Measurements from ENCODE around the gene CGAS.
"Not testable (repeated sequence)": the region's sequence is repeated elsewhere in the genome, so short reads cannot be mapped to it uniquely, and the experiment has no call there.

CGAS gene

DNA sequence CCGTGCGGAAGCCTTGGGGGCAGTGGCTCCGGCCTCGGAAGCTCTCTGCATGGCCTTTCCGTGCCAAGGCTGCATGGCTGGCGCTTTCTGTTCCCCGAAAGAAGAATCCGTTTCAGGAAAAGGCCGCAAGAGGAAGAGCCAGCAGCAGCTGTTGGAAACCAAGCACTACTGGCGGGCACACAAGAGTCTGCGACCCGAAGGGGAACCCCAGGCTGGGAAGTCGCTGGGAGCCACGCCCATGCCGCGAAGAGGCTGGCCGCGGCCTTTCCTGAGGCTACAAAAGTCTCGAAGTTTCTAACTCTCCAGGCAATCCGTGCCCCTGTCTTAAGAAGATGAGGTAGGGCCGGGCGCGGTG lies at the start of gene CGAS:
Gene CGAS, minus strand, starts transcription at position 191 of the 355 bp plus-strand sequence. Its CDS starts 116 bp downstream, at position 75.
- peak; percentile 70 to 75 for DNase-seq

DNA sequence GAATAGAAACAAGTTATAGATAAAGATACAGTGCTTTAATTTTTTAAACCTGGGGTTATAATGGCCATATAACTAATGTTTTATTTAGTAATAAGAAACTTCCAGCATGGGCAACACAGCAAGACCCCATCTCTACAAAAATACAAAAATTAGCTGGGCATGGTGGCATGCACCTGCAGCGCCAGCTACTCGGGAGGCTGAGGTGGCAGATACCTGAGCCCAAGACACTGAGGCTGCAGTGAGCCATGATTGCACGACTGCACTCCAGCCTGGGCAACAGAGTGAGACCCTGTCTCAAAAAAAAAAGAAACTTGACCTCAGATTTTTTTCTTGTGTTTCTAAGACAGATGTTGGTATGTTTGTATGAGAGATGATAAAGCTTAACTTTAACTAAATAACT lies 45.8 kb upstream of the CGAS start:
- no peak for DNase-seq

DNA sequence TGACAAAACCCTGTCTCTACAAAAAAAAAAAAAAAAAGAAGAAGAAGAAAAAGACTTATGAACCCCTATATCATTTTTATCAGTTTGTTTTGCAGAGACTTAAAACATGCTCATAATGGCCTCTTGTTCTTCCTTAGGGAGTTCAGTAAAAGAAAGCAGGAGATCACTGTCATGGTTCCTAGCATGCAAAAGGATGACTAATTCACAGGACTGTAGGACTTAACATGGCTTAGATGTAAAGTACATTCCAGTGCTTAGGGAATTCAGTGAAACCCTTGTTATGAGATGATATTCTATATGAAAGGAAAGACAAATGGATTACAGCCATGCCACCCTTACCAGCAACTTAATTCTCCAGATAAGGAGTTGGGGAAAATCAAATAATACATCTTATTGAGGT lies 39.3 kb upstream of the CGAS start:
- DNase-seq, result no peak

DNA sequence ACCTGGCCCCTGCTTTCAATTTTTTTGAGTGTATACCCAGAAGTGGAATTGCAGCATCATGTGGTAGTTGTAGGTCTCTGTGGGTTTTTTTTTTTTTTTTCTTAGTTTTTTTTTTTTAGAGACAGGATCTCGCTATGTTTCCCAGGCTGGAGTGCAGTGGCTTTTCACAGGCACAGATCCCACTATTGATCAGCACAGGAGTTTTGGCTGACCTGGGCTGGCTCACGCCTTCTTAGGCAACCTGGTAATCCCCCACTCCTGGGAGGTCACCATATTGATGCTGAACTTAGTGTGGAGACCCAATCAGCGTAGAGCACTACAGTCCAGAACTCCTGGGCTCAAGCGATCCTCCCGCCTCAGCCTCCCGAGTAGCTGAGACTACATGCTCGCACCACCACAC lies 35.4 kb upstream of the CGAS start:
- no peak for DNase-seq

DNA sequence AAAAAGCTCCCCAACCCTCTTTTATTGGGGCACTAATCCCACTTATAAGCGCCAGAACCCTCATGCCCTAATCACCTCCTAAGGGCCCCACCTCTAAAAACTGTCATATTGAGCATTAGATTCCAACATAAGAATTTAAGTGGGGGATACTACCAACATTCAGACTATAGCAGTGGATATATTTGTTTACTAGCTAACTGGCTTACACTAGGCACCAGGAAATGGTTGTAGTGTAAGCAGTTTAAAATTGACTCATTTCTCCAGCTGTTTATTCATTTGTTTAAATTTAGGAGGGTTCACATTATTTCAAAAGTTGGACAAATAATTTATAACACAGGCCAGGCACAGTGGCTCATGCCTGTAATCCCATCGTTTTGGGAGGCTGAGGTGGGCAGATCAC lies 32.3 kb upstream of the CGAS start:
- no peak for DNase-seq

DNA sequence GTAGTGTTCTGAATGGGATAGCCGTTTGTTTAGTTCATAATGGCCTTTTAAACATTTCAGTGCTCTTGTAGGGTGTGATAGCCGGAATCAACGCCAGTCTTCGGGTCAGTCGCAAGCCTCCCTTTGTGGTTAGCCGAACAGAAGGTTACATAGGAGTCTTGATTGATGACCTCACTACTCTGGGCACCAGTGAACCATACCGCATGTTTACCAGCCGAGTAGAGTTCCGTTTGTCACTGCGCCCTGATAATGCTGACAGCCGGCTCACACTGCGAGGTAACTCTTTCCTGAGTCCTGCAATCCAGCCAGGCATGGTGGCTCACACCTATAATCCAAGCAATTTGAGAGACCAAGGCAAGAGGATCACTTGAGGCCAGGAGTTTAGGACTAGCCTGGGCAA lies 29.9 kb upstream of the CGAS start:
- no peak for DNase-seq

DNA sequence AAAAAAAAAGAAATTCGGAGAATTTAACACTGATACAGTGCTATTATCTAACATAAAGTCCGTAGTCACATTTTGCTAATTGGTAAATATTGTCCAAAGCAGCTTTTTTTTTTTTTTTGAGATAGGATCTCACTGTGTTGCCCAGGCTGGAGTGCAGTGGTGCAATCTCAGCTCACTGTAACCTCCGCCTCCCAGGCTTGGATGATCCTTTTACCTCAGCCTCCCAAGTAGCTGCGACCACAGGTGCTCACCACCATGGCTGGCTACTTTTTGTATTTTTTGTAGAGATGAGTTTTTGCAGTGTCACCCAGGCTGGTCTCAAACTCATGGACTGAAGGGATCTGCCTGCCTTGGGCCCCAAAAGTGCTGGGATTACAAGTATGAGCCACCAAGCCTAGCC lies 25.3 kb upstream of the CGAS start:
- no peak for DNase-seq

DNA sequence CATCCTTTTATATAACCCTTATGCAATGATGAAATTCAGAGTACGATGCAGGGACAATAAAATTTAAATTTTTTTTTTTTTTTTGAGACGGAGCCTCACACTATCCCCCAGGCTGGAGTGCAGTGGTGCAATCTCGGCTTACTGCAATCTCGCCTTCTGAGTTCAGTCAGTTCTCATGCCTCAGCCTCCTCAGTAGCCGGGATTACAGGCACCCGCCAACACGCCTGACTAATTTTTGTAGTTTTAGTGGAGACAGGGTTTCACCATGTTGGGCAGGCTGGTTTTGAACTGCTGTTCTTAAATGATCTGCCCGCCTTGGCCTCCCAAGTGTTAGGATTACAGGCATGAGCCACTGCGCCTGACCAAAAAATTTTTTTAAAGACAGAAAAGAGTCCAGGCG lies 24.6 kb upstream of the CGAS start:
- DNase-seq, result no peak

DNA sequence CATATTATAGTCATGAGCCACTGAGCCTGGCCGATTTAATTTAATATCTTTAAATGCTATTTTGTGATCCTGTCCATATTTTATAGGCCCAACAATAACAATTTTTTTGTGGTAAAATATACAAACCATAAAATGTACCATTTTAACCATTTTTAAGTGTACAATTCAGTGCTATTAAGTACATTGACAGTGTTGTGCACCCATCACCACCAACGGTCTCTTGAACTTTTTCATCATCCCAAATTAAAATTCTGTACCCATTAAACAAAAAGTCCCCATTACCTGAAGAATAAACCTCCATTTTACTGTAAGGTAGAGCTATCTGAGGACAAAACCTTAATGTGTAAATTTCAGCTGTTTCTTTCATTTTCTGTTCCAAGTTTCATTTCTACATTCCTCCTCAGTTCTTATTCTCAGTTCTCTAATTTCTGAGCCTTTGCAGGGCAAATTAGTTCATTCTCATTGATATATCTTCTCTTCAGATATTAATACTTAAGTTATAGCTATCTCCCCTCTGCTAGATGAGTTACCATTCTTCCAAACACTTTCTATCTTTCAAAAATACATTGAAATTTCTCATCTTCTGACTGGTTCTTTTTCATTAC lies 19.7 kb upstream of the CGAS start:
- no peak for DNase-seq

DNA sequence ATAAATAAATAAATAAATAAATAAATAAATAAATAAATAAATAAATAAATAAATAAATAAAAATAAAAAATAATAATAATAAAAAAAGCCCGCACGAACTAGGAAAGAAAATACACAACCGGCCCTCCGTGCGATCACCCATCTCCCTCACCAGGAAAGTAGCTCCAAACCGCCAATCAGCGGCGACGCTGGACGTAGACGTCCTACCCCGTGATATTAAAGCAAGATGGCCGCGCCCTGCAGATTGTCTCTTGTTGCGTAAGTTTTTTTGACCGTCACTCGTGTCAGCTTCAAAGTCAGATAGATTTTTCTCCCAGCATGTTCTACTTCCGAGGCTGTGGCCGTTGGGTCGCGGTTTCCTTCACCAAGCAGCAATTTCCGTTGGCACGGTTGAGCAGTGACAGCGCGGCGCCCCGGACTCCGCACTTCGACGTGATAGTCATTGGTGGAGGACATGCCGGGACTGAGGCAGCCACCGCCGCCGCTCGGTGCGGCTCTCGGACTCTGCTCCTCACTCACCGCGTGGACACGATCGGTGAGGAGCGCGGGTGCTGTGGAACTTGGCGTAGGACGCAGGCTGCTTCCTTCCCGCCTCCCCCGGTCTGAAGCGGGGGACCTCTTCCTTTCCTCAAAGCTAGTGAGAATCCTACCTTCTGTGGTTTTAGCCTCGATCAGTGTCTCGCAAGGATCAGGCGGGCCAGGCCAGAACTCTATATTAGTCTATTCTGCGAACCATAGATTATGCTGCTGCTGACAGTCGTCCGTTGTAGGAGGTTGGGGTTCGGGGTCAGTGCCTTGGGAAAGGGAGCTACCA lies 9.6 kb upstream of the CGAS start, which contains the start of gene MTO1:
Gene MTO1, plus strand, starts transcription at position 201 of the 814 bp plus-strand sequence. Its CDS starts 118 bp downstream, at position 319.
- DNase-seq, result peak; percentile 69 to 80

DNA sequence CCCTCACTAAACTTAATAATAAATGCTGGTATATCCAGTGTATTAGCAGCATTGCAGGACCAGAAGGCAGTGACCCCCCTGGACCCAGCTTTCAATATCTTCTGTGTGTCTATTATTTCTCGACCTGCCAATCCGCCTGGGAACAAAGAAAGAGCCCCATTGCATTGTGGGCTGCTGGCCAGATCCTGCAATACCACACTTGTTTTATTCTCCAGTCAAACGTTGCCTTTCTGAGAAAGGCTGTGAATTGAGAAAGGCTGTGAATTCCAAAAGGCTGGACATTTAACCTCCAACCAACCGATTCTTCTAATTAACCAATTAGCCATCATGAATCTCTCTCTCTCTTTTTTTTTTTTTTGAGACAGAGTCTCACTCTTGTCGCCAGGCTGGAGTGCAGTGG lies 8.0 kb upstream of the CGAS start:
- no peak for DNase-seq

DNA sequence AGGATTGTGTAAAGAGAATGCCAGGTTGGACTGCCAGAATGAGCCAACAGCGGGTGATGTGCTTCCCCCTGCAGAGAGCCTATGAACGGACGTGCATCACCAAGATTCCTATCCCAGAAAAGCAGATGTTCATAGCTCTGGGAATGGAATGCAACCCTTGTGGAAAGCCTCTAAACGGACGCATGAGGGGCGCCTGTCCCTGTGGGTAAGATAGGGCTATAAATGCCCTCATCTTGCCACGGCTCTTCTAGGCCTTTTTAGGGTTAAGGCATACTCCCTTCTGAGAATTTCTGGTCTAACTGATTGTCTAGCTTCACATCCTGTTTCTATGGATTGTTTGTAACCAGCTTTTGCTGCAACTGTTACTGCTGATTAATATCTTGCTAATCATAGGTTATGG lies 7.4 kb upstream of the CGAS start:
- not testable (repeated sequence) for DNase-seq

DNA sequence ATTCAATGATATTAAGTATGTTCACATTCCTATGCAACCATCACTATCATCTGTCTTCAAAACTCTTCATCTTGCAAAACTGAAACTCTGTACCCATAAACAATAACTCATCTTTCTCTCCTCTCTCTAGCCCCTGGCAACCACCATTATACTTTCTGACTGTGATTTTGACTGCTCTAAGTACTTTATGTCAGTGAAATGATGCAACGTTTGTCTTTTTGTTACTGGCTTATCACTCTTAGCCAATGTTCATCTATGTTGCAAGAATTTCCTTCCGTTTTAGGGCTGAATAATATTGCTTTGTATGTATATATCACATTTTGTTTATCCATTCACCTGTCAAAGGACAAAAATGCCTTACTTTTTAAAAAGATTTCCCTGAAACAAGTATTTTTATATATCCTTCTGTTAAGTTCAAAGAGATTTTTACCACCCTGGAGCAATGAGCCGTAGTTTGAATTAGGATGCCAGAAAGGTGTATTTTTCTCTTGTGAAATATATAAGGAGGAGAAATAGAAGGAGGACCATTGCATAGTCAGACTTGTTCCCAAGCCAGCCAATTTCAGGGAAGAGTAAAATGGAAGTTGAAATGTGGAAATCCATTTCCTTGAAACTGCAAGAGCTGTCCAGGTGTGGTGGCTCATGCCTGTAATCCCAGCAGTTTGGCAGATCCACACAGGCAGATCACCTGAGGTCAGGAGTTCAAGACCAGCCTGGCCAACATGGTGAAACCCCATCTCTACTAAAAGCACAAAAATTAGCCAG lies 4.0 kb upstream of the CGAS start:
- no peak for DNase-seq

DNA sequence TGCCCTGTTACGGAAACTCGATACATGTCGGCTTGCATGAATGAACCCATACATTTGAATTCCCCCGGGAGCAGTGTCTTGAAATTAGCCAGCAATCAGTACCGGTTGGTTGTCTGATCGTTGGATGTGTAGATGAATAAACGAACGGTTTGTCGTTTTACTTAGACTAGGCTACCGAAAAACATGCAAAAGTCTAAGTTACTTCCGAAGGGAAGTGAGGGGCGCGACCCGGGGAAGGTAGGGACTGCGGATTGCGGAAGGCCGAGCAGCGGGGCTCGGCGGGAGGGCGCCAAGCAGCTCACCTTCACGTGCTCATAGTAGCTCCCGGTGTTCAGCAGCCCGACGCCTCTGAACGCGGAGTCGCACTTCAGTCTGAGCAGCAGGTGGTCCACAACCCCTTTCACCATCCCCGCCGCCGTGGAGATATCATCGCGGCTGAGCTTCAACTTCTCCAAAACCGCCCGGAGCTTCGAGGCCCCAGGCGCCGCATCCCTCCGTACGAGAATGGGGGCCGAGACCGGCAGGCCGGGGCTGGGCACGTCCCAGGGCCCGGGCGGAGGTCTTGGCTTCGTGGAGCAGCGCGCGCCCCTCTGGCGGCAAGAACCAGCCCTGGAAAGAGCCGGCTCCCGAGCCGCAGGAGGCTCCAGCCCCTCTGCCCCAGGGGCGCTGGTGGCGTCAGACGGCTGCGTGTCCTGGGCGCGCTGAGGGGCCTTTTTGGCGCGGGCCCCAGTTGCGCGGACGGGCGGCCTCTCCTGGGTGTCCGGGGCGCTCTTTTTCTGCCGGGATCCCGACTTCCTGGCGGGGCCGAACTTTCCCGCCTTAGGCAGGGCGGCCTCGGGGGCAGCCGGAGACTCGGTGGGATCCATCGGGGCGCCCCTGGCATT lies 632 bp downstream of the CGAS start:
- DNase-seq, result peak; percentile 41 to 46

DNA sequence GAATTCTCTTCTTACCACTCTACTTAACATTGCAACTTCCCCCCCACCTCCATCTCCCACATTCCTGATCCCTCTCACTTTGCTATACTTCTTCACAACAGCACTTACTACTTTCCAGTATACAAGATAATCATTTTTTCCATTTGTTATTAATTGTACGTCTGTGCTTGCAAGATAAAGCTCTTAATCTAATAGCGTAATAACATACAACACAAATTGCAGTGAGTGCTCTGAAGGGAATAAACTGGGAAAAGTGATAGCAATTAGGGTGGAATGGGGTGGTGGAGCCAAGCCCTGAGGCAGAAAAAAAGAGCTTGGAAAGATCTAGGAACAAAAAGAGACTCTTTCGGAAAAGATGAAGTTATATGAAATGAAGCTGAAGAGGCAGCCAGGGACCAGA lies 8.5 kb downstream of the CGAS start:
- DNase-seq, result no peak

DNA sequence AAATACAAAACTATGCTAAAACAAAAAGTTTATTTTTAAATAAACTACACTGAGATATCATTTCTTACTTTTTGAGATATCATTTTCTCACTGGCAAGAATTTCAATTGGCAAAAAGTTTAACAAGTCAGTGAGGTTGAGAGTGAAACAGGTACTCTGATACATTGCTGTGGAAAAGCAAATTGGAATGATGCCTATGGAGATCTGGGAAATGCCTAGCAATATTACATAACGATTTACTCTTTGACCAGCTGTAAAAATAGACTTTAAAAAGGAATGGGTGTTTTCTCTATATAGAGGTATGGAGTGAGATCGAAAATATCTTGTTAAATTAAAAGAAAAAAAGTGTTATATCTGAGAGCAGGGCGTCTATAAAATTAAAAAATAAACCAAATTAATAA lies 16.9 kb downstream of the CGAS start:
- DNase-seq, result no peak

DNA sequence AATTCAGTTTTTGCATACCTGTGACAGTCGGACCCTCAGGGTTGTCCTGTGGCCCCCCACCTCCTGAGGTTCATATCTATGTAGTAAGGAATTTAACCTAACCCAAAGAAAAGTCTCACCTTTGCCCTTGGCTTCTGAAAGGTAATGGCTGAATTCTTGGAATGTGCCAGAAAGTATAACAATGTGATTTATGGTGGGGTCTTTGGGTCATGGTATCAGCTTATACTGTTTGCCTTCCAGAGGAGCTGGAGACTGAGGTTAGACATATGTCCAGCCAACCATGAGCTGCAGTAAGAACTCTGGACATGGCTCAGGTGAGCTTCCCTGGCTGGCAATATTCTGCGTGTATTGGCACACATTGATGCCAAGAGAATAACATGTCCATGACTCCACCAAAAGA lies 30.6 kb downstream of the CGAS start:
- no peak for DNase-seq

DNA sequence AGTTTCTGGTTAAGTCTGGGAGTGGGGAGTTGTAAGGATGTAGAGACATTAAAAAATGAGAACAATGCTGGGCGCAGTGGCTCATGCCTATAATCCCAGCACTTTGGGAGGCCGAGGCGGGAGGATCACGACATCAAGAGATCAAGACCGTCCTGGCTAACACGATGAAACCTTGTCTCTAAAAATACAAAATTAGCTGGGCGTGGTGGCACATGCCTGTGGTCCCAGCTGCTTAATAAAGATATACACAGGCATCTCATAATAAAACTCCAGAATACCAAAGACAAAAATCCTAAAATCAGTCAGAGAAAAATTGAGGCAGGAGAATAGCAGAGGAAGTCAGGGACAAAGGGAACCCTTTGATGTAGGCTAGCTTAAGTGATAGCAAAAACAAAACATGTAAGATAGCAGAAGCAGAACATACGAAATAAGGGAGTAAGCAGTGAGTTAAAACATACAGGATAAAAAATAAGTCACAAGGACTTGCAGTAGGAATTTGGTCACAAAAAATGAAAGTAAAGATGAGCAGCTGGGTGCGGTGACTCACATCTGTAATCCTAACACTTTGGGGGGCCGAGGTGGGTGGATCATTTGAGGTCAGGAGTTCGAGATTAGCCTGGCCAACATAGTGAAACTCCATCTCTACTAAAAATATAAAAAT lies 33.9 kb downstream of the CGAS start:
- no peak for DNase-seq

DNA sequence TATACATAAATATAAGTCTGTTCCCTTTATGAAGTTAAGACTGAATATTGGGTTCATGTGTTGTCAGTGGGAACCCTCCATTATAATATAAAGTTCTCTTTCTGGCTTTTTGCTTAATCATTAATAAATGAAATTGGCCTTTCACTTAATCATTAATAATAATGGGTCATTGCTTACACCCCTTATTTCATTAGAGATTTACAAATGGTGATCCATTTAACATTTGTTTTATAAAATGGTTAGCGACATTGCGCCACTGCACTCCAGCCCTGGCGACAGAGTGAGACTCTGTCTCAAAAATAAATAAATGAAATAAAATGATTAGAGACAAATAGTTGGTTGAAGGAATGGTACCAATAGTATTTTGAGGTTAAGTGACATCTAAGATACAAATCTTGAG lies 39.0 kb downstream of the CGAS start:
- DNase-seq, result no peak

DNA sequence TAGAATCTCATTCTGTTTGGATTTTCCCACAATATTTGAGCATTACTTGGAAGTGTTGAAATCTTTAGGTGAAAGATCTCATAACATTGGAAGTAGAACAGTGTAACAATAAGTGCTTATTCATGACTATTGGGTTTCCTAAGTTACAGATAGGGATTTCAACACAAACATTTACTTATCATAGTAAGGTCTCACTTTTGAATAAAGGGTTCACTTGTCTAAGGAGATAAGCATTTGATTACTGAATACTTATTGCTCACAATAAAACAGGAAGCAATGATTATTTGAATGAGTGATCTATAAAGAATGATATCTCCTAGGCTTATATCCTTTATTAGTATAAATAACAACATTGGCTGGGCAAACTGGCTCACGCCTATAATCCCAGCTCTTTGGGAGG lies 42.7 kb downstream of the CGAS start:
- no peak for DNase-seq

DNA sequence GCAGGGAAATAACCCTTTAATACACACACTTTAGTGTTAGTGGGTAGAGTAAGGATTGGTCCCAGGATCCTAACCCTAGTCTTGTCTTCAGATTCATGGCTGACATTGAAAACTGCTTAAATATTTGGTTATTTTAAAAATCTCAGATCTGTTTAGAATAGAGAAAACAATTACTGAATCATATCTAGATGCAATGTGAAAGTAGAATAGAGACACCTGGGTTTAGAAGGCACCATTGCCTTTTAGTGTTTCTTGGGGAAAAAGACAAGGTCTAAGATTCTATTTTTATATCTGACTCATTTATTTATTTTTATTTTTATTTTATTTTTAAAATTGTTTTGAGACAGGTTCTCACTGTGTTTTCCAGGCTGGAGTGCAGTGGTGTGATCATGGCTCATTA lies 51.4 kb downstream of the CGAS start:
- no peak for DNase-seq

DNA sequence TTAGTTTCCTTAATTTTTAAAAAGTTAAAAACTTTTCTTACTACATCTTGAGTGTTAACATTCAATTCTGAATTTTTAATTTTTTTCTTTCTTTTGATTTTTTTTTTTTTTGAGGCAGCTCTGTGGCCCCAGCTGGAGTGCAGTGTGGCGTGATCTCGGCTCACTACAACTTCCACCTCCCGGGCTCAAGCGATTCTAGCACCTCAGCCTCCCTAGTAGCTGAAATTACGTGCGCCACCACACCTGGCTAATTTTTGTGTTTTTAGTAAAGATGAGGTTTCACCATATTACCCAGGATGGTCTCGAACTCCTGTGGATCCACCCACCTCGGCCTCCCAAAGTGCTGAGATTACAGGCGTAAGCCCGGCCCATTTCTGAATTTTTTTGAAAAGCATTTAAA lies 56.2 kb downstream of the CGAS start:
- no peak for DNase-seq

All from stimulated activated CD4-positive, alpha-beta T cell treated with anti-CD3 and anti-CD28 coated beads, Interleukin-4, amount 100 ng/mL, for 4 hours (primary cell).